ENCODE results near the gene MARVELD3.

The MARVELD3 gene

GRCh38 chr16:71666928-71667707 lies 41.1 kb downstream of the MARVELD3 start:
- Histone ChIP-seq H3K4me1 (ENCODE audit: control insufficient read depth, insufficient read depth, low read length, poor library complexity, severe bottlenecking) (no peaks in the 10 kb centered on the region), H3K9me3 (ENCODE audit: control insufficient read depth, low read length) (no peaks in the 10 kb centered on the region), H3K4me3 (ENCODE audit: insufficient read depth, low read depth, low read length, poor library complexity, severe bottlenecking) (no peak overlapping the region), H3K27me3 (replicated peaks; ENCODE audit: control insufficient read depth, insufficient read depth, low read length, poor library complexity, severe bottlenecking) (no peaks in the 10 kb centered on the region), H3K27ac (ENCODE audit: insufficient read depth, low read length, poor library complexity, severe bottlenecking) (no peak overlapping the region), H3K36me3 (ENCODE audit: control insufficient read depth, insufficient read depth, low read length) (peaks cover 30% of the 10 kb centered on the region)
- no peak for DNase-seq

GRCh38 chr16:71669926-71670536 lies 44.0 kb downstream of the MARVELD3 start:
- Histone ChIP-seq H3K36me3 (ENCODE audit: control insufficient read depth, insufficient read depth, low read length) (peaks cover 39% of the 10 kb centered on the region), H3K27me3 (replicated peaks; ENCODE audit: control insufficient read depth, insufficient read depth, low read length, poor library complexity, severe bottlenecking) (no peaks in the 10 kb centered on the region)
- DNase-seq: no peak

GRCh38 chr16:71670537-71670936 lies 44.6 kb downstream of the MARVELD3 start:
- no peak overlapping the region for H3K27ac ChIP-seq (ENCODE audit: insufficient read depth, low read length, poor library complexity, severe bottlenecking)
- no peaks in the 10 kb centered on the region for H3K9me3 ChIP-seq (ENCODE audit: control insufficient read depth, low read length)
- no peak overlapping the region for H3K4me3 ChIP-seq (ENCODE audit: insufficient read depth, low read depth, low read length, poor library complexity, severe bottlenecking)
- no peaks in the 10 kb centered on the region for H3K27me3 ChIP-seq (replicated peaks; ENCODE audit: control insufficient read depth, insufficient read depth, low read length, poor library complexity, severe bottlenecking)
- no peaks in the 10 kb centered on the region for H3K4me1 ChIP-seq (ENCODE audit: control insufficient read depth, insufficient read depth, low read length, poor library complexity, severe bottlenecking)
- no peak for DNase-seq
- H3K36me3 ChIP-seq (ENCODE audit: control insufficient read depth, insufficient read depth, low read length): peaks cover 43% of the 10 kb centered on the region

More at GRCh38 chr16:71669926-71670536, 44.0 kb downstream of the MARVELD3 start:
- no peaks in the 10 kb centered on the region for H3K4me1 ChIP-seq (ENCODE audit: control insufficient read depth, insufficient read depth, low read length, poor library complexity, severe bottlenecking)
- H3K27ac ChIP-seq (ENCODE audit: insufficient read depth, low read length, poor library complexity, severe bottlenecking): no peak overlapping the region
- no peaks in the 10 kb centered on the region for H3K9me3 ChIP-seq (ENCODE audit: control insufficient read depth, low read length)
- H3K4me3 ChIP-seq (ENCODE audit: insufficient read depth, low read depth, low read length, poor library complexity, severe bottlenecking): no peak overlapping the region

GRCh38 chr16:71671165-71671564 lies 45.2 kb downstream of the MARVELD3 start:
- Histone ChIP-seq H3K36me3 (ENCODE audit: control insufficient read depth, insufficient read depth, low read length) (peaks cover 43% of the 10 kb centered on the region), H3K27me3 (replicated peaks; ENCODE audit: control insufficient read depth, insufficient read depth, low read length, poor library complexity, severe bottlenecking) (no peaks in the 10 kb centered on the region), H3K4me3 (ENCODE audit: insufficient read depth, low read depth, low read length, poor library complexity, severe bottlenecking) (no peak overlapping the region), H3K4me1 (ENCODE audit: control insufficient read depth, insufficient read depth, low read length, poor library complexity, severe bottlenecking) (no peaks in the 10 kb centered on the region), H3K27ac (ENCODE audit: insufficient read depth, low read length, poor library complexity, severe bottlenecking) (no peak overlapping the region), H3K9me3 (ENCODE audit: control insufficient read depth, low read length) (no peaks in the 10 kb centered on the region)
- DNase-seq: no peak

GRCh38 chr16:71672125-71672524 lies 46.1 kb downstream of the MARVELD3 start:
- no peak for DNase-seq
- no peaks in the 10 kb centered on the region for H3K4me1 ChIP-seq (ENCODE audit: control insufficient read depth, insufficient read depth, low read length, poor library complexity, severe bottlenecking)
- H3K36me3 ChIP-seq (ENCODE audit: control insufficient read depth, insufficient read depth, low read length): peaks cover 41% of the 10 kb centered on the region
- no peaks in the 10 kb centered on the region for H3K27me3 ChIP-seq (replicated peaks; ENCODE audit: control insufficient read depth, insufficient read depth, low read length, poor library complexity, severe bottlenecking)
- no peak overlapping the region for H3K27ac ChIP-seq (ENCODE audit: insufficient read depth, low read length, poor library complexity, severe bottlenecking)
- no peaks in the 10 kb centered on the region for H3K9me3 ChIP-seq (ENCODE audit: control insufficient read depth, low read length)
- no peak overlapping the region for H3K4me3 ChIP-seq (ENCODE audit: insufficient read depth, low read depth, low read length, poor library complexity, severe bottlenecking)

- no peak overlapping the region for H3K27ac ChIP-seq (ENCODE audit: insufficient read depth, low read length, poor library complexity, severe bottlenecking)
- no peaks in the 10 kb centered on the region for H3K27me3 ChIP-seq (replicated peaks; ENCODE audit: control insufficient read depth, insufficient read depth, low read length, poor library complexity, severe bottlenecking)
- no peaks in the 10 kb centered on the region for H3K9me3 ChIP-seq (ENCODE audit: control insufficient read depth, low read length)
- peaks cover 37% of the 10 kb centered on the region for H3K36me3 ChIP-seq (ENCODE audit: control insufficient read depth, insufficient read depth, low read length)
- H3K4me1 ChIP-seq (ENCODE audit: control insufficient read depth, insufficient read depth, low read length, poor library complexity, severe bottlenecking): no peaks in the 10 kb centered on the region
- no peak overlapping the region for H3K4me3 ChIP-seq (ENCODE audit: insufficient read depth, low read depth, low read length, poor library complexity, severe bottlenecking)
- no peak for DNase-seq
Measured at GRCh38 chr16:71672803-71673581, 47.0 kb downstream of the MARVELD3 start.

- Histone ChIP-seq H3K4me3 (ENCODE audit: insufficient read depth, low read depth, low read length, poor library complexity, severe bottlenecking) (no peak overlapping the region), H3K27me3 (replicated peaks; ENCODE audit: control insufficient read depth, insufficient read depth, low read length, poor library complexity, severe bottlenecking) (no peaks in the 10 kb centered on the region), H3K4me1 (ENCODE audit: control insufficient read depth, insufficient read depth, low read length, poor library complexity, severe bottlenecking) (no peaks in the 10 kb centered on the region), H3K27ac (ENCODE audit: insufficient read depth, low read length, poor library complexity, severe bottlenecking) (no peak overlapping the region), H3K36me3 (ENCODE audit: control insufficient read depth, insufficient read depth, low read length) (peaks cover 37% of the 10 kb centered on the region), H3K9me3 (ENCODE audit: control insufficient read depth, low read length) (no peaks in the 10 kb centered on the region)
- no peak for DNase-seq
Measured at GRCh38 chr16:71673582-71673973, 47.6 kb downstream of the MARVELD3 start.

GRCh38 chr16:71674229-71674628 lies 48.2 kb downstream of the MARVELD3 start:
- no peak overlapping the region for H3K4me3 ChIP-seq (ENCODE audit: insufficient read depth, low read depth, low read length, poor library complexity, severe bottlenecking)
- no peaks in the 10 kb centered on the region for H3K9me3 ChIP-seq (ENCODE audit: control insufficient read depth, low read length)
- no peaks in the 10 kb centered on the region for H3K27me3 ChIP-seq (replicated peaks; ENCODE audit: control insufficient read depth, insufficient read depth, low read length, poor library complexity, severe bottlenecking)
- H3K36me3 ChIP-seq (ENCODE audit: control insufficient read depth, insufficient read depth, low read length): peaks cover 34% of the 10 kb centered on the region
- H3K27ac ChIP-seq (ENCODE audit: insufficient read depth, low read length, poor library complexity, severe bottlenecking): no peak overlapping the region
- no peak for DNase-seq
- H3K4me1 ChIP-seq (ENCODE audit: control insufficient read depth, insufficient read depth, low read length, poor library complexity, severe bottlenecking): no peaks in the 10 kb centered on the region

GRCh38 chr16:71675380-71675779 lies 49.4 kb downstream of the MARVELD3 start:
- Histone ChIP-seq H3K27me3 (replicated peaks; ENCODE audit: control insufficient read depth, insufficient read depth, low read length, poor library complexity, severe bottlenecking) (no peaks in the 10 kb centered on the region), H3K36me3 (ENCODE audit: control insufficient read depth, insufficient read depth, low read length) (peaks cover 32% of the 10 kb centered on the region), H3K4me1 (ENCODE audit: control insufficient read depth, insufficient read depth, low read length, poor library complexity, severe bottlenecking) (no peaks in the 10 kb centered on the region), H3K4me3 (ENCODE audit: insufficient read depth, low read depth, low read length, poor library complexity, severe bottlenecking) (no peak overlapping the region), H3K9me3 (ENCODE audit: control insufficient read depth, low read length) (no peaks in the 10 kb centered on the region), H3K27ac (ENCODE audit: insufficient read depth, low read length, poor library complexity, severe bottlenecking) (no peak overlapping the region)
- no peak for DNase-seq

- H3K36me3 ChIP-seq (ENCODE audit: control insufficient read depth, insufficient read depth, low read length): peaks cover 40% of the 10 kb centered on the region
- no peak overlapping the region for H3K27ac ChIP-seq (ENCODE audit: insufficient read depth, low read length, poor library complexity, severe bottlenecking)
- no peaks in the 10 kb centered on the region for H3K9me3 ChIP-seq (ENCODE audit: control insufficient read depth, low read length)
- no peak for DNase-seq
- no peaks in the 10 kb centered on the region for H3K27me3 ChIP-seq (replicated peaks; ENCODE audit: control insufficient read depth, insufficient read depth, low read length, poor library complexity, severe bottlenecking)
- H3K4me3 ChIP-seq (ENCODE audit: insufficient read depth, low read depth, low read length, poor library complexity, severe bottlenecking): no peak overlapping the region
- no peaks in the 10 kb centered on the region for H3K4me1 ChIP-seq (ENCODE audit: control insufficient read depth, insufficient read depth, low read length, poor library complexity, severe bottlenecking)
Measured at GRCh38 chr16:71676236-71676635, 50.3 kb downstream of the MARVELD3 start.

All from effector memory CD4-positive, alpha-beta T cell (primary cell).